ENCODE results near the gene XCL1.
"Not testable (repeated sequence)": the region's sequence is repeated elsewhere in the genome, so short reads cannot be mapped to it uniquely, and the experiment has no call there.

XCL1 gene

GRCh38 chr1:168568346-168568745 is 8.1 kb upstream of the XCL1 start:
- no peak for DNase-seq

GRCh38 chr1:168570652-168571051 is 5.8 kb upstream of the XCL1 start:
- no peak for DNase-seq

GRCh38 chr1:168572633-168573032 is 3.8 kb upstream of the XCL1 start:
- no peak for DNase-seq

GRCh38 chr1:168574234-168574633 is 2.2 kb upstream of the XCL1 start:
- not testable (repeated sequence) for DNase-seq

- DNase-seq, result not testable (repeated sequence)
Measured at GRCh38 chr1:168578531-168579185, 2.3 kb downstream of the XCL1 start.

GRCh38 chr1:168580290-168580689 is 3.9 kb downstream of the XCL1 start:
- DNase-seq, result not testable (repeated sequence)

GRCh38 chr1:168580991-168581390 is 4.6 kb downstream of the XCL1 start:
- DNase-seq, result not testable (repeated sequence)

- DNase-seq, result no peak
Measured at GRCh38 chr1:168581817-168582572, 5.6 kb downstream of the XCL1 start.

- DNase-seq, result peak; percentile 44
Measured at GRCh38 chr1:168582688-168583336, 6.4 kb downstream of the XCL1 start.

- DNase-seq, result no peak
Measured at GRCh38 chr1:168583571-168583970, 7.2 kb downstream of the XCL1 start.

GRCh38 chr1:168585191-168585590 is 8.8 kb downstream of the XCL1 start:
- no peak for DNase-seq

GRCh38 chr1:168585937-168586336 is 9.5 kb downstream of the XCL1 start:
- no peak for DNase-seq

GRCh38 chr1:168589167-168589566 is 12.8 kb downstream of the XCL1 start:
- no peak for DNase-seq

GRCh38 chr1:168591066-168591465 is 14.7 kb downstream of the XCL1 start:
- no peak for DNase-seq

- DNase-seq, result no peak
Measured at GRCh38 chr1:168591641-168592250, 15.3 kb downstream of the XCL1 start.

- DNase-seq, result not testable (repeated sequence)
Measured at GRCh38 chr1:168595403-168595802, 19.0 kb downstream of the XCL1 start.

- no peak for DNase-seq
Measured at GRCh38 chr1:168598125-168598524, 21.7 kb downstream of the XCL1 start.

GRCh38 chr1:168598892-168599291 is 22.5 kb downstream of the XCL1 start:
- DNase-seq, result no peak

- DNase-seq, result no peak
Measured at GRCh38 chr1:168599641-168600040, 23.2 kb downstream of the XCL1 start.

GRCh38 chr1:168601051-168601450 is 24.6 kb downstream of the XCL1 start:
- DNase-seq, result no peak

- peak; percentile 82 for DNase-seq
Measured at GRCh38 chr1:168603501-168604110, 27.2 kb downstream of the XCL1 start.

- DNase-seq, result no peak
Measured at GRCh38 chr1:168605443-168605842, 29.0 kb downstream of the XCL1 start.

- DNase-seq, result no peak
Measured at GRCh38 chr1:168606096-168606495, 29.7 kb downstream of the XCL1 start.
